RWPE2 (cell line): ENCODE measurements around the gene SYNM.
"Not testable (repeated sequence)": the region's sequence is repeated elsewhere in the genome, so short reads cannot be mapped to it uniquely, and the experiment has no call there.

Experiments used
- ATAC-seq: fragments of 200-7000 bp; cut with Tn5 transposase; 3 replicates; pipeline ENCODE4 v1.9.1; 2021; ENCODE audit warnings: low read depth
- DNase-seq: peaks from one replicate; pipeline ENCODE4 v3.0.0-alpha.2; 2020; ENCODE audit warnings: low spot score
- H3K27ac ChIP-seq: fragments of 450-650 bp; 2 replicates; pipeline ENCODE4 v1.5.1; 2017; ENCODE audit warnings: mild to moderate bottlenecking; ENCODE audit not compliant: poor library complexity, severe bottlenecking
- H3K27me3 ChIP-seq: fragments of 250-450 bp; sonication (Bioruptor Pico); 2 replicates; pipeline ENCODE4 v1.5.1; 2021; ENCODE audit warnings: mild to moderate bottlenecking, moderate library complexity; ENCODE audit not compliant: insufficient read depth, poor library complexity, severe bottlenecking
- H3K36me3 ChIP-seq: fragments of 250-450 bp; sonication (Bioruptor Pico); 2 replicates; pipeline ENCODE4 v1.5.1; 2020; ENCODE audit warnings: low read depth, mild to moderate bottlenecking, moderate library complexity
- H3K4me1 ChIP-seq: fragments of 250-450 bp; sonication (Bioruptor Pico); 2 replicates; pipeline ENCODE4 v1.5.1; 2021; ENCODE audit warnings: mild to moderate bottlenecking, moderate library complexity; ENCODE audit not compliant: insufficient read depth, poor library complexity, severe bottlenecking
- H3K4me3 ChIP-seq: fragments of 250-450 bp; sonication (Bioruptor Pico); 2 replicates; pipeline ENCODE4 v1.5.1; 2021; ENCODE audit warnings: mild to moderate bottlenecking, moderate library complexity; ENCODE audit not compliant: severe bottlenecking
- H3K9me3 ChIP-seq: fragments of 250-450 bp; sonication (Bioruptor Pico); 2 replicates; pipeline ENCODE4 v1.5.1; 2021; ENCODE audit warnings: mild to moderate bottlenecking, moderate library complexity; ENCODE audit not compliant: severe bottlenecking
- TF ChIP-seq, protein P1 (sequence below): fragments of 450-650 bp; IDR thresholded peaks from one replicate; pipeline ENCODE4 v1.5.1; 2017; ENCODE audit warnings: mild to moderate bottlenecking, moderate library complexity; ENCODE audit not compliant: poor library complexity, severe bottlenecking

Gene SYNM

GRCh38 chr15:99110093-99110492 is 5.2 kb downstream of the SYNM start:
- DNase-seq (no peak), ATAC-seq (no peak)
- TF ChIP-seq, protein P1, sequence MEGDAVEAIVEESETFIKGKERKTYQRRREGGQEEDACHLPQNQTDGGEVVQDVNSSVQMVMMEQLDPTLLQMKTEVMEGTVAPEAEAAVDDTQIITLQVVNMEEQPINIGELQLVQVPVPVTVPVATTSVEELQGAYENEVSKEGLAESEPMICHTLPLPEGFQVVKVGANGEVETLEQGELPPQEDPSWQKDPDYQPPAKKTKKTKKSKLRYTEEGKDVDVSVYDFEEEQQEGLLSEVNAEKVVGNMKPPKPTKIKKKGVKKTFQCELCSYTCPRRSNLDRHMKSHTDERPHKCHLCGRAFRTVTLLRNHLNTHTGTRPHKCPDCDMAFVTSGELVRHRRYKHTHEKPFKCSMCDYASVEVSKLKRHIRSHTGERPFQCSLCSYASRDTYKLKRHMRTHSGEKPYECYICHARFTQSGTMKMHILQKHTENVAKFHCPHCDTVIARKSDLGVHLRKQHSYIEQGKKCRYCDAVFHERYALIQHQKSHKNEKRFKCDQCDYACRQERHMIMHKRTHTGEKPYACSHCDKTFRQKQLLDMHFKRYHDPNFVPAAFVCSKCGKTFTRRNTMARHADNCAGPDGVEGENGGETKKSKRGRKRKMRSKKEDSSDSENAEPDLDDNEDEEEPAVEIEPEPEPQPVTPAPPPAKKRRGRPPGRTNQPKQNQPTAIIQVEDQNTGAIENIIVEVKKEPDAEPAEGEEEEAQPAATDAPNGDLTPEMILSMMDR, result no peak

DNA sequence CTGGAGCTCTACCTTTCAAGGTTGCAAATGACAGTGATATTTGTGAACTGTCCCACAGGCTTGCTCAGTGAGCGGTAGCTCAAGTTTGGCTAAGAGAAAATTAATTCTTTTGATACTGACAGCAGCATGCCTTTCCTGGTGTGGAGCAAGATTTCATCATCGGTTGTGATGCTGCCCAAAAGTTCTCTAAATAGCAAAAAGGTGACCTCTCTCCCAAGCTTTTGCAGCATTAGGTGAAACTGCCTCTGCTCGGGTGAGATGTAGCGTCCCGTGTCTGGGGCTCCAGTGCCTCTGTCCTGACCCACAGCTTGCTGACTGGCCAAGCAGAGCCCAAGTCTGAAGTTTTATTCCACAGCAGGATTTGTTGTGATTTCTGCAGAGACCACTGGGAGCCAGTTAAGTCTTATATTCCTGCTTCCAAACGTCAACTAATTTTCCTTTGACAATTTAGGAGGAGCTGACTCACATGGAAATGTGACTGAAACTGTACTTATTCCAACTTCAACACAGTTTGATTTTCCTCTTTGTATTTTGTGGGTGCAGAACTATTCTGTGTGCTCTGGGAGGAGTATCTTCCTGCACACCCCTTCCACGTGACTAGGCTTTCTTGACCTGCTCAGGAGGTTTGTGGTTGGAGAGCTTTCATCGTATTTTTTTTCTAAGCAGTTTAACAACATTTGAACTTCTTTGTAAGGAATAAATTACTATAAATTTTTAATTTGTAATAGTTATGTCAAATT is 5.9 kb downstream of the SYNM start:
- no peaks in the 10 kb centered on the region for H3K36me3 ChIP-seq
- no peaks in the 10 kb centered on the region for H3K27me3 ChIP-seq
- no peak overlapping the region for H3K4me3 ChIP-seq
- DNase-seq (no peak), ATAC-seq (no peak)
- TF ChIP-seq, protein P1, result no peak
- H3K4me1 ChIP-seq, result no peaks in the 10 kb centered on the region
- H3K27ac ChIP-seq, result no peak overlapping the region
- H3K9me3 ChIP-seq, result no peaks in the 10 kb centered on the region

More at GRCh38 chr15:99110093-99110492, 5.2 kb downstream of the SYNM start:
- no peak overlapping the region for H3K4me3 ChIP-seq
- H3K27ac ChIP-seq, result no peak overlapping the region
- no peaks in the 10 kb centered on the region for H3K9me3 ChIP-seq
- no peaks in the 10 kb centered on the region for H3K36me3 ChIP-seq
- H3K4me1 ChIP-seq, result no peaks in the 10 kb centered on the region
- no peaks in the 10 kb centered on the region for H3K27me3 ChIP-seq

DNA sequence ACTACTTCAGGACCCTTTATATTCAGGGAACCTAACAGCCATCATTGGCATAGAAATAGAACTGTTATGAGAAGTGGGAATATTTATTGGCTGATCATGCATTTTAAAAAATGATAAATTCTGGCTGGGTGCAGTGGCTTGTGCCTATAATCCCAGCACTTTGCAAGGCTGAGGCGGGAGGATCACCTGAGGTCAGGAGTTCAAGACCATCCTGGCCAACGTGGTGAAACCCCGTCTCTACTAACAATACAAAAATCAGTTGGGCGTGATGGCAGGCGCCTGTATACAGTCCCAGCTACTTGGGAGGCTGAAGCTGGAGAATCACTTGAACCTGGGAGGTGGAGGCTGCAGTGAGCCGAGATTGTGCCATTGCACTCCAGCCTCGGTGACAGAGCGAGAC is 6.8 kb downstream of the SYNM start:
- ATAC-seq, H3K9me3 ChIP-seq, H3K4me1 ChIP-seq, H3K4me3 ChIP-seq, H3K27me3 ChIP-seq, DNase-seq, H3K36me3 ChIP-seq, H3K27ac ChIP-seq: not testable (repeated sequence)

- ATAC-seq (no peak), DNase-seq (no peak)
- no peak overlapping the region for H3K4me3 ChIP-seq
- H3K36me3 ChIP-seq, result no peaks in the 10 kb centered on the region
- TF ChIP-seq, protein P1, result no peak
- no peaks in the 10 kb centered on the region for H3K27me3 ChIP-seq
- no peaks in the 10 kb centered on the region for H3K9me3 ChIP-seq
- H3K4me1 ChIP-seq, result no peaks in the 10 kb centered on the region
- no peak overlapping the region for H3K27ac ChIP-seq
Measured at GRCh38 chr15:99113547-99114271, 8.8 kb downstream of the SYNM start.

DNA sequence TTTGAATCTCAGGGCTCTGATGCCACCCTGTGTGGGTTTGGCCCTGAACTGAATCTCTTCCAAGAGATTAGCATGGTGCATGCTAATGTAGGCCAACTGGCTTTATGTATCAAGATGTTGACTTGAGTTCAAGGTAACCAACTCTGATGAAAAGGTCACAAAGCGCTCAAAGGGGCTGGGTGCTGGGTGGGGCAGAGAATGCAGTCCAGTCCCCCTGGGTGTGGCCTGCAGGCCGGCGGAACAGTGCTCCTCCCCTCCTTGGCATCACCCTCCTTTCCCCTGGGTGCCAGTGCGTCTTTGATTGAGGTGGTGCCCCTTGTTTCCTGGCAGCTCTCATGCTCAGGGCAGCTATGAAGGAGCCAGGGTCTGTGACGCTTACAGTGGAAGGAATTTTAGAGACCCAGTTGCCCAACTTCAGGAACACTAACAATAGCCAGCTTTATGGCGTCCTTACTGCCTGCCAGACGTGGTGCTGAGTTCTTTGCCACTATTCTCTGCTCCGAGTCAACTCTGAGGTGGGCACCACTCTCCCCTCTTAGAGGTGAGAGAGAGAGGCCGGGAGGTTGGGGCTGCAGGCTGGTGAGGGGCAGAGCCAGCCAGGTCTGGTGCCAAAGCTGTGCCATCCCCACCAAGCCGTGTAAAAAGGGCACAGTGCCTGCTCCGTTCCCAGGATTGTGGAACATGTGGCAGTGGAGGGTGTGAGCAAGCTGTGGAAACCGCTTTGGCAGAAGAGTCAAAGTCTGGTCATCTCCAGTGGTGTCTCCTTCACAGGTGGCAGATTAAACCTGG is 9.8 kb downstream of the SYNM start:
- no peak for ATAC-seq
- Histone ChIP-seq H3K27me3 (no peaks in the 10 kb centered on the region), H3K27ac (no peak overlapping the region), H3K36me3 (no peaks in the 10 kb centered on the region), H3K4me3 (no peak overlapping the region), H3K9me3 (no peaks in the 10 kb centered on the region), H3K4me1 (no peaks in the 10 kb centered on the region)
- DNase-seq, result no peak
- TF ChIP-seq, protein P1, result no peak
